Neuronal stem cell (in vitro differentiated cells): ENCODE data around the gene LYST.

Experiments
- DNase-seq: peaks from one replicate; pipeline ENCODE4 v3.0.0-alpha.2; 2013; ENCODE audit warnings: low spot score
- H2AFZ ChIP-seq: one replicate; pipeline ENCODE4 v1.6.1; 2013; ENCODE audit warnings: mild to moderate bottlenecking, low read length, inconsistent platforms
- H2AK5ac ChIP-seq: 2 replicates; pipeline ENCODE4 v1.6.1; 2013; ENCODE audit warnings: low read depth, mild to moderate bottlenecking, inconsistent platforms, low read length, moderate library complexity, mixed read lengths
- H2BK120ac ChIP-seq: 2 replicates; pipeline ENCODE4 v1.6.1; 2013; ENCODE audit warnings: low read depth, mild to moderate bottlenecking, inconsistent platforms, low read length, moderate library complexity, mixed read lengths
- H2BK12ac ChIP-seq: one replicate; pipeline ENCODE4 v1.6.1; 2013; ENCODE audit warnings: low read length, inconsistent platforms
- H2BK15ac ChIP-seq: 2 replicates; pipeline ENCODE4 v1.6.1; 2013; ENCODE audit warnings: mild to moderate bottlenecking, low read length, inconsistent platforms, mixed read lengths
- H2BK5ac ChIP-seq: one replicate; pipeline ENCODE4 v1.6.1; 2013; ENCODE audit warnings: inconsistent platforms, mild to moderate bottlenecking, low read length, moderate library complexity
- H3K14ac ChIP-seq: one replicate; pipeline ENCODE4 v1.6.1; 2013; ENCODE audit warnings: low read length, inconsistent platforms
- H3K18ac ChIP-seq: 2 replicates; pipeline ENCODE4 v1.6.1; 2013; ENCODE audit warnings: low read length, inconsistent platforms
- H3K23ac ChIP-seq: 2 replicates; pipeline ENCODE4 v1.6.1; 2013; ENCODE audit warnings: low read depth, mild to moderate bottlenecking, mixed read lengths, low read length, inconsistent platforms; ENCODE audit not compliant: poor library complexity
- H3K27ac ChIP-seq: replicated peaks from 3 replicates; pipeline ENCODE4 v1.5.1; 2013; ENCODE audit warnings: low read length, inconsistent platforms
- H3K27me3 ChIP-seq, 3 experiments: 2 replicates each; pipeline ENCODE4 v1.6.1; 2013; ENCODE audit warnings: low read length in 3 of 3, mild to moderate bottlenecking in 2 of 3, inconsistent platforms in 1 of 3, low read depth in 1 of 3, mixed read lengths in 1 of 3, moderate library complexity in 1 of 3; ENCODE audit not compliant: control insufficient read depth in 3 of 3, insufficient read depth in 3 of 3
- H3K36me3 ChIP-seq, 2 donors: replicated peaks in 1 of 2; 2 replicates each; pipeline ENCODE4 v1.6.1; 2013; ENCODE audit warnings: low read length in 2 of 2; ENCODE audit not compliant: control insufficient read depth in 2 of 2, insufficient read depth in 2 of 2
- H3K4ac ChIP-seq: 2 replicates; pipeline ENCODE4 v1.6.1; 2013; ENCODE audit warnings: inconsistent platforms, mild to moderate bottlenecking, low read length, moderate library complexity
- H3K4me1 ChIP-seq, 2 donors: 1 replicate in 1 of 2; 2 replicates in 1 of 2; pipeline ENCODE4 v1.6.1; 2013; ENCODE audit warnings: low read length in 2 of 2, low read depth in 1 of 2; ENCODE audit not compliant: control insufficient read depth in 2 of 2, insufficient read depth in 1 of 2
- H3K4me2 ChIP-seq: one replicate; pipeline ENCODE4 v1.6.1; 2013; ENCODE audit warnings: mild to moderate bottlenecking, low read length, inconsistent platforms; ENCODE audit not compliant: insufficient read depth, poor library complexity, severe bottlenecking
- H3K4me3 ChIP-seq, 2 donors: 2 replicates each; pipeline ENCODE4 v1.5.1; 2013; ENCODE audit warnings: low read length in 2 of 2, mild to moderate bottlenecking in 2 of 2, inconsistent platforms in 1 of 2, moderate library complexity in 1 of 2
- H3K79me1 ChIP-seq: one replicate; pipeline ENCODE4 v1.6.1; 2013; ENCODE audit warnings: low read depth, mild to moderate bottlenecking, inconsistent platforms, low read length, moderate library complexity
- H3K9ac ChIP-seq: one replicate; pipeline ENCODE4 v1.6.1; 2013; ENCODE audit warnings: mild to moderate bottlenecking, low read depth, low read length, inconsistent platforms; ENCODE audit not compliant: poor library complexity
- H3K9me3 ChIP-seq, 2 donors: replicated peaks in 1 of 2; 2 replicates each; pipeline versions ENCODE3 to v1.6.1; 2013; ENCODE audit warnings: low read length in 2 of 2, mild to moderate bottlenecking in 2 of 2, inconsistent platforms in 1 of 2, low read depth in 1 of 2, mixed read lengths in 1 of 2, moderate library complexity in 1 of 2; ENCODE audit not compliant: control insufficient read depth in 2 of 2, insufficient read depth in 1 of 2
- H4K8ac ChIP-seq: one replicate; pipeline ENCODE4 v1.6.1; 2013; ENCODE audit warnings: low read depth, mild to moderate bottlenecking, inconsistent platforms, low read length, moderate library complexity
- H4K91ac ChIP-seq: one replicate; pipeline ENCODE4 v1.6.1; 2013; ENCODE audit warnings: low read length, low read depth, mild to moderate bottlenecking, inconsistent platforms; ENCODE audit not compliant: poor library complexity
- WGBS, 2 donors: extraction: QIAGEN DNeasy Blood & Tissue Kit; methylation state at CpG; one replicate each; pipeline ENCODE4 v1.1.7; 2013; ENCODE audit warnings: missing lambda C conversion rate in 2 of 2, mixed read lengths in 1 of 2; ENCODE audit not compliant: insufficient read length in 2 of 2, insufficient replicate concordance in 1 of 2; ENCODE audit errors: extremely low coverage in 2 of 2; 5-methylcytosine and 5-hydroxymethylcytosine counted together

Gene LYST

GRCh38 chr1:235911300-235911662 lies 44.6 kb upstream of the LYST start:
- Histone ChIP-seq H3K9me3 (no peaks in the 10 kb centered on the region), H3K27me3 (peaks cover 0 to 4% (median 0%) of the 10 kb centered on the region in 3 experiments), H2BK12ac (no peak overlapping the region), H3K4ac (no peak overlapping the region), H3K4me1 (peaks cover 7 to 17% of the 10 kb centered on the region in 2 donors), H3K9ac (no peak overlapping the region), H4K8ac (no peak overlapping the region), H3K36me3 (no peaks in the 10 kb centered on the region), H3K14ac (no peak overlapping the region), H2BK5ac (no peak overlapping the region), H2AFZ (no peak overlapping the region), H2BK120ac (no peak overlapping the region), H2BK15ac (no peak overlapping the region), H4K91ac (no peak overlapping the region), H3K4me2 (no peak overlapping the region), H3K4me3 (no peak overlapping the region), H3K23ac (no peak overlapping the region), H3K27ac (no peak overlapping the region), H2AK5ac (no peak overlapping the region), H3K18ac (no peak overlapping the region), H3K79me1 (no peaks in the 10 kb centered on the region)
- DNase-seq = no peak
- no CpG with 5 or more reads among the region's 5 CpGs for WGBS, 2 donors

GRCh38 chr1:235910357-235911299 lies 43.9 kb upstream of the LYST start:
- Histone ChIP-seq H3K9me3 (no peaks in the 10 kb centered on the region), H3K4me2 (peak overlapping the region; percentile 23), H2BK15ac (no peak overlapping the region), H3K18ac (no peak overlapping the region), H2BK12ac (no peak overlapping the region), H3K4ac (no peak overlapping the region), H4K91ac (no peak overlapping the region), H3K4me3 (no peak overlapping the region), H3K36me3 (no peaks in the 10 kb centered on the region), H3K27me3 (peaks cover 0 to 4% (median 0%) of the 10 kb centered on the region in 3 experiments), H3K27ac (peak overlapping the region; percentile 23), H3K4me1 (peaks cover 7 to 17% of the 10 kb centered on the region in 2 donors), H3K9ac (no peak overlapping the region), H3K23ac (no peak overlapping the region), H2AK5ac (no peak overlapping the region), H3K14ac (no peak overlapping the region), H2BK5ac (no peak overlapping the region), H4K8ac (no peak overlapping the region), H3K79me1 (no peaks in the 10 kb centered on the region), H2BK120ac (no peak overlapping the region), H2AFZ (peak overlapping the region; percentile 9)
- peak; percentile 66 for DNase-seq
- no CpG with 5 or more reads among the region's 8 CpGs for WGBS, 2 donors

GRCh38 chr1:235908742-235909520 lies 42.2 kb upstream of the LYST start:
- H3K4me2 ChIP-seq = no peak overlapping the region
- no peak overlapping the region for H3K14ac ChIP-seq
- H2BK5ac ChIP-seq = no peak overlapping the region
- no peak overlapping the region for H3K4me3 ChIP-seq
- no peak overlapping the region for H3K23ac ChIP-seq
- no peak overlapping the region for H2BK12ac ChIP-seq
- no peak overlapping the region for H2AK5ac ChIP-seq
- no peak overlapping the region for H3K9ac ChIP-seq
- H3K4ac ChIP-seq = no peak overlapping the region
- no peak overlapping the region for H2BK15ac ChIP-seq
- no CpG with 5 or more reads among the region's 8 CpGs for WGBS, 2 donors
- H3K18ac ChIP-seq = no peak overlapping the region
- no peaks in the 10 kb centered on the region for H3K9me3 ChIP-seq
- H3K27ac ChIP-seq = no peak overlapping the region
- H3K27me3 ChIP-seq = peaks cover 0 to 4% (median 0%) of the 10 kb centered on the region in 3 experiments
- no peak overlapping the region for H2BK120ac ChIP-seq
- no peaks in the 10 kb centered on the region for H3K36me3 ChIP-seq
- H3K79me1 ChIP-seq = no peaks in the 10 kb centered on the region
- H2AFZ ChIP-seq = no peak overlapping the region
- peaks cover 7 to 15% of the 10 kb centered on the region in 2 donors for H3K4me1 ChIP-seq
- no peak overlapping the region for H4K8ac ChIP-seq
- no peak for DNase-seq
- no peak overlapping the region for H4K91ac ChIP-seq

GRCh38 chr1:235907897-235908240 lies 41.2 kb upstream of the LYST start:
- H3K14ac ChIP-seq = no peak overlapping the region

More at GRCh38 chr1:235907897-235908240, 41.2 kb upstream of the LYST start:
- WGBS, 2 donors = no CpG with 5 or more reads among the region's 3 CpGs
- Histone ChIP-seq H3K9me3 (no peaks in the 10 kb centered on the region), H3K4me1 (peaks cover 7 to 15% of the 10 kb centered on the region in 2 donors), H4K8ac (no peak overlapping the region), H3K27ac (no peak overlapping the region), H3K4me3 (no peak overlapping the region), H2BK12ac (no peak overlapping the region), H2BK5ac (no peak overlapping the region), H3K18ac (no peak overlapping the region), H3K27me3 (peaks cover 0 to 4% (median 0%) of the 10 kb centered on the region in 3 experiments), H2BK15ac (no peak overlapping the region), H3K36me3 (no peaks in the 10 kb centered on the region), H3K4me2 (no peak overlapping the region), H4K91ac (no peak overlapping the region), H2BK120ac (no peak overlapping the region), H3K23ac (no peak overlapping the region), H3K9ac (no peak overlapping the region), H2AFZ (no peak overlapping the region), H3K4ac (no peak overlapping the region), H2AK5ac (no peak overlapping the region), H3K79me1 (no peaks in the 10 kb centered on the region)
- no peak for DNase-seq
